ENCODE measurements around the gene HOXC5. TPM values are rescaled to one million over a fixed set of nuclear protein-coding genes. Genes with fewer than 3 reads are reported as not detected.

The HOXC5 gene
- total RNA-seq, 1 experiment from 2014 or later: 5.0 TPM

DNA sequence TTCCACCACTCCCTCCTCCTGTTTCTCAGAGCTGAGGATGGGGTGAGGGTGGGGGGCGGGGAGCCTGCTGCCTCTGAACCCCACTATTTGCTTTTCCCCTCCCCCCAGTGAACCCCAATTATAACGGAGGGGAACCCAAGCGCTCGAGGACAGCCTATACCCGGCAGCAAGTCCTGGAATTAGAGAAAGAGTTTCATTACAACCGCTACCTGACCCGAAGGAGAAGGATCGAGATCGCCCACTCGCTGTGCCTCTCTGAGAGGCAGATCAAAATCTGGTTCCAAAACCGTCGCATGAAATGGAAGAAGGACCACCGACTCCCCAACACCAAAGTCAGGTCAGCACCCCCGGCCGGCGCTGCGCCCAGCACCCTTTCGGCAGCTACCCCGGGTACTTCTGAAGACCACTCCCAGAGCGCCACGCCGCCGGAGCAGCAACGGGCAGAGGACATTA, 21.9 kb downstream of the HOXC5 start:
- H3K9me3 ChIP-seq (ENCODE audit: control insufficient read depth, insufficient read depth, low read depth, low read length): no peaks in the 10 kb centered on the region
- H3K36me3 ChIP-seq (ENCODE audit: control insufficient read depth, insufficient read depth, low read length): no peaks in the 10 kb centered on the region
- CTCF ChIA-PET: interaction anchor here (0.6 kb wide), 1 partner anchor 97 kb away, joined by 3 read pairs; no protein-coding TSS in a partner anchor
- in situ Hi-C loops (cut with HindIII; ENCODE audit: low pct_unique_long_range_greater_than_20kb, low sequenced_read_pairs) (no loop called here), intact Hi-C loops (cut with micrococcal nuclease; ENCODE audit: unreplicated experiment) (no loop called here)
- no peaks in the 10 kb centered on the region for H3K27me3 ChIP-seq (ENCODE audit: control insufficient read depth, insufficient read depth, low read length)
- no TSS peak for BruUV-seq (replicated peaks)
- TF ChIP-seq SIN3A (IDR thresholded peaks at IDR 0.05; ENCODE audit: borderline replicate concordance, insufficient read depth, low read depth, low read length) (no peak), TCF7L2 (IDR thresholded peaks at IDR 0.05; ENCODE audit: low read depth, low read length) (no peak), POLR2AphosphoS5 (IDR thresholded peaks at IDR 0.05; ENCODE audit: low read depth, low read length) (no peak)
- TF ChIP-seq, protein P1, sequence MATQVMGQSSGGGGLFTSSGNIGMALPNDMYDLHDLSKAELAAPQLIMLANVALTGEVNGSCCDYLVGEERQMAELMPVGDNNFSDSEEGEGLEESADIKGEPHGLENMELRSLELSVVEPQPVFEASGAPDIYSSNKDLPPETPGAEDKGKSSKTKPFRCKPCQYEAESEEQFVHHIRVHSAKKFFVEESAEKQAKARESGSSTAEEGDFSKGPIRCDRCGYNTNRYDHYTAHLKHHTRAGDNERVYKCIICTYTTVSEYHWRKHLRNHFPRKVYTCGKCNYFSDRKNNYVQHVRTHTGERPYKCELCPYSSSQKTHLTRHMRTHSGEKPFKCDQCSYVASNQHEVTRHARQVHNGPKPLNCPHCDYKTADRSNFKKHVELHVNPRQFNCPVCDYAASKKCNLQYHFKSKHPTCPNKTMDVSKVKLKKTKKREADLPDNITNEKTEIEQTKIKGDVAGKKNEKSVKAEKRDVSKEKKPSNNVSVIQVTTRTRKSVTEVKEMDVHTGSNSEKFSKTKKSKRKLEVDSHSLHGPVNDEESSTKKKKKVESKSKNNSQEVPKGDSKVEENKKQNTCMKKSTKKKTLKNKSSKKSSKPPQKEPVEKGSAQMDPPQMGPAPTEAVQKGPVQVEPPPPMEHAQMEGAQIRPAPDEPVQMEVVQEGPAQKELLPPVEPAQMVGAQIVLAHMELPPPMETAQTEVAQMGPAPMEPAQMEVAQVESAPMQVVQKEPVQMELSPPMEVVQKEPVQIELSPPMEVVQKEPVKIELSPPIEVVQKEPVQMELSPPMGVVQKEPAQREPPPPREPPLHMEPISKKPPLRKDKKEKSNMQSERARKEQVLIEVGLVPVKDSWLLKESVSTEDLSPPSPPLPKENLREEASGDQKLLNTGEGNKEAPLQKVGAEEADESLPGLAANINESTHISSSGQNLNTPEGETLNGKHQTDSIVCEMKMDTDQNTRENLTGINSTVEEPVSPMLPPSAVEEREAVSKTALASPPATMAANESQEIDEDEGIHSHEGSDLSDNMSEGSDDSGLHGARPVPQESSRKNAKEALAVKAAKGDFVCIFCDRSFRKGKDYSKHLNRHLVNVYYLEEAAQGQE (IDR thresholded peaks at IDR 0.05; ENCODE audit: insufficient read depth in 1 of 2, low read depth in 2 of 2, low read length in 1 of 2): no peak
- TF ChIP-seq, protein P2, sequence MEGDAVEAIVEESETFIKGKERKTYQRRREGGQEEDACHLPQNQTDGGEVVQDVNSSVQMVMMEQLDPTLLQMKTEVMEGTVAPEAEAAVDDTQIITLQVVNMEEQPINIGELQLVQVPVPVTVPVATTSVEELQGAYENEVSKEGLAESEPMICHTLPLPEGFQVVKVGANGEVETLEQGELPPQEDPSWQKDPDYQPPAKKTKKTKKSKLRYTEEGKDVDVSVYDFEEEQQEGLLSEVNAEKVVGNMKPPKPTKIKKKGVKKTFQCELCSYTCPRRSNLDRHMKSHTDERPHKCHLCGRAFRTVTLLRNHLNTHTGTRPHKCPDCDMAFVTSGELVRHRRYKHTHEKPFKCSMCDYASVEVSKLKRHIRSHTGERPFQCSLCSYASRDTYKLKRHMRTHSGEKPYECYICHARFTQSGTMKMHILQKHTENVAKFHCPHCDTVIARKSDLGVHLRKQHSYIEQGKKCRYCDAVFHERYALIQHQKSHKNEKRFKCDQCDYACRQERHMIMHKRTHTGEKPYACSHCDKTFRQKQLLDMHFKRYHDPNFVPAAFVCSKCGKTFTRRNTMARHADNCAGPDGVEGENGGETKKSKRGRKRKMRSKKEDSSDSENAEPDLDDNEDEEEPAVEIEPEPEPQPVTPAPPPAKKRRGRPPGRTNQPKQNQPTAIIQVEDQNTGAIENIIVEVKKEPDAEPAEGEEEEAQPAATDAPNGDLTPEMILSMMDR (IDR thresholded peaks at IDR 0.05): no peak
- no peak for ATAC-seq
- POLR2A ChIA-PET: no interaction called here
- DNase-seq (ENCODE audit: low read depth, low spot score): no peak
- H3K27ac ChIP-seq (ENCODE audit: low read length): no peak overlapping the region
- peaks cover 49% of the 10 kb centered on the region for H3K4me1 ChIP-seq (ENCODE audit: control insufficient read depth, insufficient read depth, low read length)
- H3K4me3 ChIP-seq (ENCODE audit: low read depth in 2 of 2, low read length in 2 of 2): peak overlapping the region in 1 of 2 experiments; percentile 33; a peak in 1 of 4 replicates

DNA sequence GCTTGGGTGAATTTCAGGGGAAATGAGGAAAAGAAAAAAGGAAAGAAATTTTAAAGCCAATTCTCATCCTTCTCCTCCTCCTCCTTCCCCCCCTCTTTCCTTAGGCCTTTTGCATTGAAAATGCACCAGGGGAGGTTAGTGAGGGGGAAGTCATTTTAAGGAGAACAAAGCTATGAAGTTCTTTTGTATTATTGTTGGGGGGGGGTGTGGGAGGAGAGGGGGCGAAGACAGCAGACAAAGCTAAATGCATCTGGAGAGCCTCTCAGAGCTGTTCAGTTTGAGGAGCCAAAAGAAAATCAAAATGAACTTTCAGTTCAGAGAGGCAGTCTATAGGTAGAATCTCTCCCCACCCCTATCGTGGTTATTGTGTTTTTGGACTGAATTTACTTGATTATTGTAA, 22.7 kb downstream of the HOXC5 start:
- no peak for ATAC-seq
- no peaks in the 10 kb centered on the region for H3K9me3 ChIP-seq (ENCODE audit: control insufficient read depth, insufficient read depth, low read depth, low read length)
- H3K4me3 ChIP-seq (ENCODE audit: low read depth in 2 of 2, low read length in 2 of 2): no peak overlapping the region
- no TSS peak for BruUV-seq (replicated peaks)
- in situ Hi-C loops (cut with HindIII; ENCODE audit: low pct_unique_long_range_greater_than_20kb, low sequenced_read_pairs) (no loop called here), intact Hi-C loops (cut with micrococcal nuclease; ENCODE audit: unreplicated experiment) (no loop called here)
- H3K27ac ChIP-seq (ENCODE audit: low read length): no peak overlapping the region
- ChIA-PET POLR2A (interaction anchor here (0.6 kb wide), 2 partner anchors 50 to 73 kb away, joined by 3 to 5 read pairs; no protein-coding TSS in a partner anchor), CTCF (no interaction called here)
- peaks cover 43% of the 10 kb centered on the region for H3K4me1 ChIP-seq (ENCODE audit: control insufficient read depth, insufficient read depth, low read length)
- H3K27me3 ChIP-seq (ENCODE audit: control insufficient read depth, insufficient read depth, low read length): no peaks in the 10 kb centered on the region
- TF ChIP-seq SIN3A (IDR thresholded peaks at IDR 0.05; ENCODE audit: borderline replicate concordance, insufficient read depth, low read depth, low read length) (no peak), TCF7L2 (IDR thresholded peaks at IDR 0.05; ENCODE audit: low read depth, low read length) (no peak), POLR2AphosphoS5 (IDR thresholded peaks at IDR 0.05; ENCODE audit: low read depth, low read length) (no peak)
- TF ChIP-seq, protein P2 (IDR thresholded peaks at IDR 0.05): no peak
- TF ChIP-seq, protein P1 (IDR thresholded peaks at IDR 0.05; ENCODE audit: insufficient read depth in 1 of 2, low read depth in 2 of 2, low read length in 1 of 2): no peak
- no peaks in the 10 kb centered on the region for H3K36me3 ChIP-seq (ENCODE audit: control insufficient read depth, insufficient read depth, low read length)
- no peak for DNase-seq (ENCODE audit: low read depth, low spot score)

Data from Panc1 (cell line).